ENCODE results near the gene PKHD1.
"Not testable (repeated sequence)": the region's sequence is repeated elsewhere in the genome, so short reads cannot be mapped to it uniquely, and the experiment has no call there.

GRCh38 chr6:51918347-51918746, 169.1 kb downstream of the PKHD1 start:
- TF ChIP-seq FOXK2 (IDR thresholded peaks at IDR 0.05); TARDBP (IDR thresholded peaks at IDR 0.05); ZNF384 (IDR thresholded peaks at IDR 0.05); CTBP1 (IDR thresholded peaks at IDR 0.05; ENCODE audit: borderline replicate concordance); BHLHE40 (IDR thresholded peaks at IDR 0.05; ENCODE audit: borderline replicate concordance); L3MBTL2 (conservative IDR thresholded peaks at IDR 0.05); FOXM1 (IDR thresholded peaks at IDR 0.05; ENCODE audit: borderline replicate concordance); HDGF (IDR thresholded peaks at IDR 0.05; ENCODE audit: borderline replicate concordance); NFRKB (IDR thresholded peaks at IDR 0.05); SP1 (IDR thresholded peaks at IDR 0.05); FOXA1 (IDR thresholded peaks at IDR 0.05); SUZ12 (IDR thresholded peaks at IDR 0.05): not testable (repeated sequence)
